GM21447 (cell line): ENCODE measurements around the gene TIGD1.
"Not testable (repeated sequence)": the region's sequence is repeated elsewhere in the genome, so short reads cannot be mapped to it uniquely, and the experiment has no call there.

Experiments
- ATAC-seq: cut with Tn5 transposase; IDR thresholded peaks from one replicate; pipeline ENCODE4 v1.9.1; 2021; ENCODE audit not compliant: unreplicated experiment

The TIGD1 gene

DNA sequence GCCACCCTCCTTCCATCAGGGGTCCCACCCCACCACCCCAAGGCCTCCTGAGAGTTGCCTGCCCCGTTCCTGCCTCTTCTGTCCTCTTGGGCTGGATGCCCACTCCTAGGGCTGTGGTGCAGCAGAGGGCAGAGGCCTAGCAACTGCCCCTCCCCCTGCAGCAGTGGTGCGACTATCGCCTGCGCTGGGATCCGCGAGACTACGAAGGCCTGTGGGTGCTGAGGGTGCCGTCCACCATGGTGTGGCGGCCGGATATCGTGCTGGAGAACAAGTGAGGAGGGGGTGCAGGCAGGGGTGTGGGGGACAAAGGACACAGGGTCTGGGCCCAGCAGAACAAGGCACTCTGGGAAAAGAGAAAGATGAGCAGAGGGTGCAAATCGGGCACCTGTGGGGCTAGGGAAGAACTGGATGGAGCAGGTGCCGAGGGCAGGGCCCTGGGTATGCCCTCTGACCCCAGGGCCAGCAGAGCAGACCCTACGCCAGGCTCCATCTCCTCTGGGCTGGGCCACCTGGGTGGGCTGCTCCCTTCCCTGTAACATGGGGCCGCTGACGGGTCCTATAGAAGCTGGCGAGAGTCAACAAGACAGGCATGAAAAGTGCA lies 9.8 kb downstream of the TIGD1 start:
- ATAC-seq: no peak

DNA sequence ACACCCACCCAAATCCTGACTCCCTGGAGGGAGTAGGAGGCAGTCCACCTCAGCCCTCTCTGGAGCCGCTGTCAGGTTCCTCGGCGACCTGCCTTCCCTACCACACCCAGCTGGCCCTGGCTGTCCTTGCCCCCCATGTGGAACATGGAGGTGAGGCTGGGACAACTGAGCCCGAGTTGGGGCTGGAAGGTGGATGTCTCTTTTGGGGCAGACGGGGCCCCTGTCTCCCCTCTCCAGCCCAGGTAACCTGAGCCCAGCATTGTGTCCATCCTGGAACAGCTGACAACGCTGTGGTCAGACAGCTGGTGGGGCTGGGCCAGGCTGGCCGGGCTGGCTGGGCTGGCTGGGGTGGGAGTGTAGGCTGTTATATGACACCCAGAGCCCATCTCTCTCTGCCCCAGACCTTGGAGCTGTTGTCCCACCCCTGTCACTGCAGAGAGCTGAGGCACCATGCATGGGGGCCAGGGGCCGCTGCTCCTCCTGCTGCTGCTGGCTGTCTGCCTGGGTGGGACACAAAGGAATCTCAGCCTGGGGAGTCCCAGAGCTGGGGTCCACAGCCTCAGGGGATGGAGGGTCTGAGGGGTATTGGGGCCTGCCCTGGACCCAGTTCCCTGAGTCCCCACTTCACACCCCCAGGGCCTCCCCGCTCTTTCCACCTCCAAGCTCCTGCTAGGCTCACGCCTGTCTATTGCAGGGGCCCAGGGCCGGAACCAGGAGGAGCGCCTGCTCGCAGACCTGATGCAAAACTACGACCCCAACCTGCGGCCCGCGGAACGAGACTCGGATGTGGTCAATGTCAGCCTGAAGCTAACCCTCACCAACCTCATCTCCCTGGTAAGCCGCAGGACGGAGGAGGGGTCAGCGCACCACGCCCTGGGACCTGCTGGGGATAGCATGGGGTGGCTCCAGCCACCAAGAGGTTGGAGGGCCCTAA lies 10.8 kb downstream of the TIGD1 start, which contains the start of gene CHRNG:
Gene CHRNG, plus strand, starts transcription at position 395 of the 934 bp plus-strand sequence. Its CDS starts 56 bp downstream, at position 451.
- ATAC-seq: no peak

DNA sequence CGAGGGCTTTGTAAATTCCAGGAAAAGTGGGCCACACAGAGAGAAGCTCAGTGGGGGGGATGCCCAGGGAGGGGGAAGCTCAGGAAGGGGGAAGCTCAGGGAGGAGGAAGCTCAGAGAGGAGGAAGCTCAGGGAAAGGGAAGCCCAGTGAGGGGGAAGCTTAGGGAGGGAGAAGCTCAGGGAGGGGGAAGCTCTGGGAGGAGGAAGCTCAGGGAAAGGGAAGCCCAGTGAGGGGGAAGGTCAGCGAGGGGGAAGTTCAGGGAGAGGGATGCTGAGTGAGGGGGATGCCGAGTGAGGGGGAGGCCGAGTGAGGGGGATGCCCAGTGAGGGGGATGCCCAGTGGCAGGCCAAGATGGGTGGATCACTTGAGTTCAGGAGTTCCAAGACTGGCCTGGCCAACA lies 11.7 kb downstream of the TIGD1 start:
- no peak for ATAC-seq

DNA sequence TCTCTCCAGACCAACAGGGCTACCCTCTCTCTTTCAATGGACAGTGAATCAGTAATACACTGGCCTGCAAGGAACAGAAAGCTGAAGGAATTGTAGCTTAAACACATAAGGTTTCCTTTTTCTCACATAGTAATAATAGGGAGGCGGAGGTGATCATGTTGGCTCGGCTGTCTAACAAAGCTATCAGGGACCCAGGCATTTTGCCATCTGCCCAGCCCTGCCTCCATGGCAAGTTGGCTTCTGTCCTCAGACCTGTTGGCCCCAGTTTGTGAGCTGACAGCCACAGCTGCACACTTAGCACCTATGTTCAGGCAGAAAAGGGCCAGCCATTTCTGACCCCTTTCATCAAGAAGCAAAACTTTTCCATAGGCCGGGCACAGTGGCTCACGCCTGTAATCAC lies 12.9 kb downstream of the TIGD1 start:
- no peak for ATAC-seq

DNA sequence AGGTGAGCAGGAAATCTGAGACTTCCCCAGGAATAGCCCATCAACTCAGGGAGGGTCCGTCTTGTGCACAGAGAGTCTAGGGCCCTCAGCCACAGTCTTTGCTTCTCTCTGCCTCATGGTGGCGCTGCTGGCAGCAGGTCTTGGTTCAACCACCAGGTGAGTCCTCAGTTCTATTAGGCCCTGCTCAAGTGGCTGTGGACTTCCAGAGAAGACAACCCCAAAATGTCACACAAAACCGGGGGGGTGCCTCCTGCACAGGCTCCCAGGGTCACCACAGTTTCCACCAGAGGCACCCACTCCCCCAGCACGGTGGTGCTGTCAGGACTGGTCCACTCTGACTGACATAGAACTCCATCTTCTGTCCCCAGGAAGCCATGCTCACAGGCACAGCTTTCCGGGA lies 13.3 kb downstream of the TIGD1 start:
- ATAC-seq: no peak

DNA sequence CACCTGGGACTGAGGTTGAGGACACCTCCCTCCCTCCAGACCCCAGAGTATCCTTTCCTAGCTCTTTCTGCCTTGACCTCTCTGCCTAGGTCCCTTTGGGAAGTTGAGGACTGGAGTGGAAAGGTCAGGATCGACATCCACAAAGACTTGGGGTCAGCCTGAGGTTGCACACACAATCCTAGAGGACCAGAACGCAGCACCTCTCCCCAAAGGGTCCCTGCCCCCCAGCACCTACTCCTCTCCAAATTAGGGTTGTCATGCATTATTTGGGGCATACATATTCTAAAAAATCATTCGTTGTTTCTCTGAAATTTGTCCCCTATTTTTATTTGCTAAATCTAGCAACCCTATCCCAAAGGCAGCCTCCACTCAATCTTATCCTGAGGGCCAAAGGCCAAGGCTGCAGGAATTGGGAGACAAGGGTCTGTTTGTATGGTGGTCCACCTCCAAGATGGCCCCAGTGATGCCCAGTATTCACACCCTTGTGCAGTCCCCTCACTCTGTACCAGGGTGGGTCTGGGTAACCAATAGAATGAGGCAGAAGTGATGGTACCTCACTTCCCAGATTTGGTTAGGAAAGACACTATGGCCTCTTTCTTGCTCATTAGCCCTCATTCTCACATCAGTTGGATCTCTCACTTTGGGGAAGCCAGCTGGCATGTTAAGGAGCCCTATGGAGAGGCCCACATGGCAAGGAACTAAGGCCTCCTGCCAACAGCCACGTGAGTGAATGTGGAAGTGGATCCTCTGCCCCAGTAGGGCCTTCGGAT lies 14.4 kb downstream of the TIGD1 start:
- ATAC-seq: no peak

DNA sequence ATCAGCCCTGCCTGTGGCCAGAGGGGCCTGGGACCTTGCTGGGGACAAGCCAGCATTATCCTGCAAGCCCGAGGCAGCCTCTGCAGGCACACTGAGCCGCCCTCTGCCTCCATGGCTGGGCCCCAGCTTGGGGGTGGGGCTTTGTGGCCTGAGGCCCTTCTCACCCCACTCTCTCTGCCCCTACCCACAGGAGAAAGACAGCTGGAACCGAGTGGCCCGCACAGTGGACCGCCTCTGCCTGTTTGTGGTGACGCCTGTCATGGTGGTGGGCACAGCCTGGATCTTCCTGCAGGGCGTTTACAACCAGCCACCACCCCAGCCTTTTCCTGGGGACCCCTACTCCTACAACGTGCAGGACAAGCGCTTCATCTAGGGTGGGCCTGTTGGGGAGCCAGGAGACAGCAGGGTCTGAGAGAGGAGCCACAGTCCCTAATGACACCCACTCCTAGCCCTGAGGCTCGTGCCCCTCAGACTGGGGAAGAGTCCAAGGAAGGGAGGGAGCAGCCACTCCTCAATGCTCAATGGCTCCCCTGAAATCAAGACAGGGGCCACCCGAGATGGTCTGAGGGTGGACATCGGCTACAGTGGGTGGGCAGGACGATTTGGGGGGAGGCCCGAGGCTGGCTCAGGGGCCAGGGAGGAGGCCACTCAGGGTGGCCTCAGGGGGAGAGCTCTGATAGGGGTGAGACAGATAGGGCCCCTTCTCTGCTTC lies 15.3 kb downstream of the TIGD1 start:
- ATAC-seq: no peak

DNA sequence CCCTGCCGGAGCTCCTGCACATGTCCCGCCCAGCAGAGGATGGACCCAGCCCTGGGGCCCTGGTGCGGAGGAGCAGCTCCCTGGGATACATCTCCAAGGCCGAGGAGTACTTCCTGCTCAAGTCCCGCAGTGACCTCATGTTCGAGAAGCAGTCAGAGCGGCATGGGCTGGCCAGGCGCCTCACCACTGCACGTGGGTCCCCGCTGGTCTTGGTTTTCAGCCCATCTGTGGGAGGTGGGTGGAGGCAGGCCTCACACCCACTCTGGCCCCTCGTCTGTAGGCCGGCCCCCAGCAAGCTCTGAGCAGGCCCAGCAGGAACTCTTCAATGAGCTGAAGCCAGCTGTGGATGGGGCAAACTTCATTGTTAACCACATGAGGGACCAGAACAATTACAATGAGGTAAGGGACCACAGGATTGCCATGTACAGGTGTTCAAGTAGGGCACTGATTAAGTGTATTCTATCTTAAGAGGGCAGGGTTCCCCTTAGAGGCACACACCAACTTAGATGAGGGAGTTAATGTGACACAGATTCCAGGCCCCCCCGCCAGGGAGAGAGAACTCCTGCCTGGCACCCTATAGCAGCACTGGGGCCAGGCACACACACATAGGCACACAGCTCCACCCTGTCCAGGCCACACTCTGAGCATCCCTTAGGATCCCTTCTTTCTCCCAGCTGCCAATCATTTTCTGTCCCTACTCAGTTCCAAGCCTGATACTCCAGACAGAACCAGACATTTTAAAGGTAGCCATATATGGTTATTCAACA lies 16.2 kb downstream of the TIGD1 start:
- ATAC-seq: no peak

DNA sequence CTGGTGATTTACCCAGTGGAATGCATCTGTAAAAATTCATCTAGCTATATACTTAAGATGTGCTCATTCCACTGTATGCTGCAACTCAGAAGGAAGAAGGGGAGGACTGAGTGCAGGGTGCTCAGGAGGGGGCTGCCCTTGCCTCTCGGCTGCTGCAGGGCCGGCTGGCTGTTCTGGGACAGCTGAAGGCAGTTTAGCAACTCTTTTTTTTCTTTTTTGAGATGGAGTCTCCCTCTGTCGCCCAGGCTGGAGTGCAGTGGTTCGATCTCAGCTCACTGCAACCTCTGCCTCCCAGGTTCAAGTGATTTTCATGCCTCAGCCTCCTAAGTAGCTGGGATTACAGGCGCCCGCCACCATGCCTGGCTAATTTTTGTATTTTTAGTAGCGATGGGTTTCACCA lies 17.5 kb downstream of the TIGD1 start:
- ATAC-seq: not testable (repeated sequence)

DNA sequence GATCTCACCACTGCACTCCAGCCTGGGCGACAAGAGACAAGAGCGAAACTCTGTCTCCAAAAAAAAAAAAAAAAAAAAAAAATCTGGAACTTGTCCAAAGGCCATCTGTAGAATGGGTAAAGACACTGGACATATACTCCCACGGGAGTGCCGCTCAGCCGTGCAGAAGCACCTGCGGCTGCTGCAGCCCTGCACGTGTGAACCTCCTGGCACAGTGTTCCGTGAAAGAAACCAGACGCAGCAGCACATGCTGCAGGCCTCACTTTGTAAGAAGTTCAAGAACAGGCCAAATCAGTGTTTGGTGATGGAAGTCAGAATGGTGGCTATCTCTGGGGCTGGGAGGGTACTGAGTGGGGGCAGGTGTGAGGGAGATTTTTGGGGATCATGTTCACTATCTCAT lies 17.9 kb downstream of the TIGD1 start:
- no peak for ATAC-seq

DNA sequence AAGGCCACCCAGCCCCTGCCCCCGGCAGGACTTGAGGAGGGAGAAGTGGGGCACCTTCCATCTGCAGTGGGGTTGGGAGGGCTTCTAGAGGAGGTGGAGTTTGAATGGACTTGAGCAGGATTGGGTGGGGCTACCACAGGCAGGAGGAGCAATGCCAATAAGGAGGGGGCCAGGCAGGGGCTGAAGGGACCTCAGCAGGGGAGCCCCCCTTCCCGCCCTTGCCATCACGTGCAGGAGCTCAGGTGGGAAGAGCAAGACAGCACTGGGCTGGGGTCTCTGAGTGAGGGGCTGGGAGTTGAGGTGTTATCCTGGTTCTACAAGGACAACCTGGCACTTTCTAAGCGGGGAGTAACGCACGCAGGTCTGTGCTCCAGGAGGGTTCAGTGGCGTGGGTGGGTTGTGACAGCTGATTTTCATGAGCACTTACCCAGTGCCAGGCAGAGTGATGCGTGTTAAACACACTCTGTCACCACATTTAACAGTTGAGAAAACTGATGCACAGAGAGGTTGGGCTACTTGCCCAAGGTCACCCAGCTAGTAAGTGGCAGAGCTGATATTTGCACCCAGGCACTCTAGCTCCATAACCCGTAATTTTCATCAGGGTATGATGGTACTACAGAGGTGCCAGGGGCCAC lies 19.6 kb downstream of the TIGD1 start:
- no peak for ATAC-seq

DNA sequence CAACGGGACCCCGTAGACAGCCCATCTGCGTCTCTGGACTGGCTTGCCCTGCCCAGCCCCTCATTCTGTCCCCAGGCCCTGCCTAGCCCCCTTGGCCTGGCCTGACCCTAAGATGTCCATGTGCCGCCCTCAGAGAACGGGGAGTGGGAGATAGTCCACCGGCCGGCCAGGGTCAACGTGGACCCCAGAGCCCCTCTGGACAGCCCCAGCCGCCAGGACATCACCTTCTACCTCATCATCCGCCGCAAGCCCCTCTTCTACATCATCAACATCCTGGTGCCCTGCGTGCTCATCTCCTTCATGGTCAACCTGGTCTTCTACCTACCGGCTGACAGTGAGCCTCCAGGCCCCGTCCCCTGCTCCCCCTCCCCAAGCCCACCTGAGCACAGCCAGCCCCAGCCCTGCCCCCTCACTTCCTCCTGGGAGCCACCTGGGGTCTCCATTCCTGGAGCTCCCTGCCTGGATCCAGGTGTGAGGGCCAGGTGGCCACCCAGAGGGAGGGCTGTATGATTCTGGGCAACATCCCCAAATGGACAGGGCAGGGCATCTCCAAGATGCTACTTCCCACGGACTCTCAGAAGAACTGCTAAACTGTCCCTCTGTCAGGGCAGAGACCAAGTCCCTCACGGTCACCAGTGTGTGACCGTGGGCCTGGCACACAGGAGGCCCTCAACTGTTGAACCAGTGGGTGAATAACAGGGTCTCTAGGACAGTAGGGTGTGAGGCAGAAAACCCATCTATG lies 20.4 kb downstream of the TIGD1 start:
- ATAC-seq: no peak

DNA sequence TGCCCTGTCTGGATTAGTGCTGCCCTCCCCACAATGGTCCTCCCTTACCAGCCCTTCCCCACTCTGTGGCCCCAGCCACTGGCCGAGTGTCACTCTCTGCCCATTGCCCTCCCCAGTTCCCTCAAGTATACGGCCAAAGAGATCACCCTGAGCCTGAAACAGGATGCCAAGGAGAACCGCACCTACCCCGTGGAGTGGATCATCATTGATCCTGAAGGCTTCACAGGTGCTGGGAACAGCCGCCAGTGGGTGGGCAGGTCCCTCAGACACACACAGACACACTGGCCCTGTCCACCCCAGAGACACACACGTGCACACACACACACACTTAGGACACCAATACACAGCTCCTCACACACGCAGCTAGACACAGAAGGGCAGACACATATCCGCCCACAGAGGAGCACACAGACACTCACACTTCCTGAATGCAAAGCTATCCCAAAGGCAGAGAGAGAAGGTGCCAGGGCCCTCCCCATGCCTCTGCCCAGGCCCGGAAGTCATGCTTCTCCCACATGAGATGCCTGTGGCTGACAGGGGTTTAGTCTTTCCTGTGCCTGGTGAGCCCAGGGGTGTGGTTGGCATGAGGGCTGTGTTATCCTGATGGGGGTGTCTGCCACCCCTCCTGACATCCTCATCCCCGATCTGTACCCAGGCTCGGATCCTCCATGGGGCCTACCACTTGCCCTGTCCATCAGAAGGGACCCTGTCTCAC lies 21.5 kb downstream of the TIGD1 start:
- no peak for ATAC-seq

DNA sequence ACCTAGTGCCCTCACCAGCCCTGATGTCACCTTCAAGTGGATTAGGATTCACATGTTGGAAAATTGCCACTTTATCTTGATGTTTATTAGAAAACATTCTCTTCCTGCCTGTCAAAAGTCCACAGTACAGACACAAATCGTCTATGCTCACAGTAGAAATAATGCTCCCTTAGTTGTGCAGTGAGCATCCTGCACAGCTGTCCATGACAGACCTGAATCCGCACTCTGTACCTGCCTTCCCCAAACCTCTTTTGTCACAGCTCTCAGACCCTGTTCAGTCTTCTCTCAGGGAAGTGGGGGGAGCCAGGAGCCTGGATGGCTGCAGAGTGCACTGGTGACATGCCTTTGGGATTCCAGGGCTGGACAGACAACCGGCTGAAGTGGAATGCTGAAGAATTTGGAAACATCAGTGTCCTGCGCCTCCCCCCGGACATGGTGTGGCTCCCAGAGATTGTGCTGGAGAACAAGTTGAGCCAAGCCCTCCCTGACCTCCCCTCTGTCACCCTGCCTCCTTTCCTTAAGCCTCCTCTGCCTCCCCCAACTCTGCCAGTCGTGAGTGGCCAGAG lies 22.4 kb downstream of the TIGD1 start:
- no peak for ATAC-seq

DNA sequence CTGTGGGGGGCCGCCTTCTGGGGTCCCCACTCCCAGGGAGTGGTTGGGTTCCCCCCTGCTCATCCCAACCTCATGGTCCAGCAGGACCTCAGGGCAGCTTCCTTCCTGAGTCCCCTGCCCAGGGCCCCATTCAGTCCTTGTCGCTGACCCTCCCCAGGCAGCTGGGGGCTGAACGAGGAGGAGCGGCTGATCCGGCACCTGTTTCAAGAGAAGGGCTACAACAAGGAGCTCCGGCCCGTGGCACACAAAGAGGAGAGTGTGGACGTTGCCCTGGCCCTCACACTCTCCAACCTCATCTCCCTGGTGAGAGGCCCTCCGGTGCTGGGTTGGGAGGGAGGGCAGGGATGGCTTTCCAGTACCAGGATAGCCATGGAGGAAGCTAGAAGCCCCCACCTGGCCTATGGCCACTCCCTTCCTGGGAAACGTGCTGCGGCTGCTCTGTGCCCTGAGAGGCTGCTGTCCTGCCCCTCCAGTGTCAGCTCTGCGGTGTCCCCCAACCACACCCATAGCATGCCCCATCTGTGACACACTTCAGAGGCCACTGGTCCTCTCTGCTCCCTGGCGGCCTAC lies 23.9 kb downstream of the TIGD1 start:
- ATAC-seq: no peak

DNA sequence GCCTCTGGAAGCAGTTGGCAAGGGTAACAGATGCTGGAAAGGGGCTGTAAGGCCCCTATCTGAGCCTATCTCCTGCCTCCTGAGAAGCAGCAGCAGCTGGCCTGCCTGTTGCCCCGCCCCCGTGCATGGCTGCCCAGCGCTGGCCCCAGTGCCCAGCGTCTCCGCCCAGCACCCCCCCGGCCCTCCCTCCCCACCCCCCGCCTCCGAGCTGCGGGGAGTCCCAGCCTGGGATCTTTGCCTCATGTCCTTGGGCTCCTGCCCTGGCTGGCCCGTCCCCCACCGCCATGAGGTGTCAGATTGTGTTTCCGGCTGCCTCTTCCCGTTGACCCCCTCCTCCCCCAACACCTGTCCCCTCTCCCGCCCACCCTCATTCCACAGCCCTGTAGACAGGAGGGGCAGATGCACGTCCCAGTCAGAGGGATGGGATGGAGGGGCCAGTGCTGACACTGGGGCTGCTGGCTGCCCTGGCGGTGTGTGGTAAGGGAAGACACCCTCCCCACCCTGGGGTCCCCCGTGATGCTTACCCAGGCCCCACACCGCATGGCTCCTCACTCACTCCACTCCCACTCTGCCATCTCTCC lies 24.5 kb downstream of the TIGD1 start, which contains the start of gene CHRND:
Gene CHRND, plus strand, starts transcription at position 370 of the 581 bp plus-strand sequence. Its CDS starts 56 bp downstream, at position 426.
- ATAC-seq: no peak

DNA sequence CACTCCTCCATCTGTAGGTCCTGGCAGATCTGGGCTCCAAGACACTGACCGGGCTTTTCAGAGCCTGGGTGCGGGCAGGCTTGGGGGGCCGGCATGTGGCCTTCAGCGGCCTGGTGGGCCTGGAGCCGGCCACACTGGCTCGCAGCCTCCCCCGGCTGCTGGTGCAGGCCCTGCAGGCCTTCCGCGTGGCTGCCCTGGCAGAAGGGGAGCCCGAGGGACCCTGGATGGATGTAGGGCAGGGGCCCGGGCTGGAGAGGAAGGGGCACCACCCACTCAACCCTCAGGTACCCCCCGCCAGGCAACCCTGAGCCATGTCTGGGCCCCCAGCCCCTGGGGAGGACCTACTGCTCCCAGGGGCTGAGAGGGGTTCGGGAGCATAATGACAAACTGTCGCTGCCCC lies 25.2 kb downstream of the TIGD1 start:
- no peak for ATAC-seq
